SH-SY5Y (cell line): Measurements from ENCODE around the gene LILRB3.

Experiments
- GATA2 ChIP-seq: IDR thresholded peaks from 2 replicates; pipeline ENCODE4 v1.6.1; 2011; ENCODE audit warnings: mild to moderate bottlenecking, low read depth, low read length
- GATA3 ChIP-seq: IDR thresholded peaks from 2 replicates; pipeline ENCODE4 v1.6.1; 2011; ENCODE audit warnings: low read depth, mild to moderate bottlenecking, low read length, moderate library complexity

The LILRB3 gene

DNA sequence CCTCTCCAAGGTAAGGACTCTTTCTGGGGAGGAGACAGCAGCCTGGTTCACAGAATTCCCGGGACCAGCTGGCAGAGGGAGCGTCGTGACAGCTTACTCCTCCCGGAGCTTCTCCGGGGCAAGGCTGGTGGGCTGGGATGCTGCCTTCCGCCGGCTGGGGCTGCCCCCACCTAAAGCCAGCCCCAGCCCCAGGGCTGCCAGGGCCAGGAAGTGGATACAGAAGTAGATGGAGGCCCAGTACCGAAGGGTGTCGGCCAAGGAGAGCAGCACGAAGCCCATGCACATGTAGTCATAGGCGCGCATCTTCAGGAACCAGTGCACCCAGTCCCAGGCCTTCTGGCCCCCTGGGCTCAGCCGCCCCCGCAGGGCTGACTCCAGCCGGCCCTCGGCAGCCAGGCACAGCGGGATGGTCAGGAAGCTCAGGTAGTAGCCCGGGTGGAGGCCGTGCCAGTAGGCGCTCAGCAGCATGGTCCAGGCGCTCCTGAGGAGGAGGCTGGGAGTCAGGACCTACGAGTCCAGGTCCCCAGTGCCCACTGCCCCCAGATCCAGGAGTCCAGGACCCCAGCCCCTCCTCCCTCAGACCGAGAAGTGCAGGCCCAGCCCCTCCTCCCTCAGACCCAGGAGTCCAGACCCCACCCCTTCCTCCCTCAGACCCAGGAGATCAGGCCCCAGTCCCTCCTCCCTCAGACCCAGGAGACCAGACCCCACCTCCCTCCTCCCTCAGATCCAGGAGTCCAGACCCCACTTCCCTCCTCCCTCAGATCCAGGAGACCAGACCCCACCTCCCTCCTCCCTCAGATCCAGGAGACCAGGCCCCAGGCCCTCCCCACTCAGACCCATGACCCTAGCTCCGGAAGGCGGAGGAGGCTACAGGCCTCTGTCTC, 48.6 kb downstream of the LILRB3 start:
- no peak for TF ChIP-seq GATA2
- TF ChIP-seq GATA3: no peak

DNA sequence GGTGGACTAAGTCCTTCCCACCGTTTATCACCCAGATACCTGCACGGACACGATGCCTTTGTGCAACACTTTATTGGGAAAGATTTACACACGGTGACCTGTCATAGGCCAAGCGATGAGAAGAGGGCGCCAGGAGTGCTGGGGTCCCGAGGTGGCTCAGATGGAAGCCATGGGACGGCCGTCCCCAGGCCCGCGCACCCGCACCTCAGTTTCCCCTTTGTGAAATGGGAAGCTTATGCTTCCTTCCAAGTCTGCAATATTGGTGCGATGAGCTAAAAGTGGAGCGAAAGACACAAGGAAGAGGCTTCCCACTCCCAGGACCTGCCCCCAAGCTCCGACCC, 49.5 kb downstream of the LILRB3 start:
- TF ChIP-seq GATA3 (no peak), GATA2 (no peak)

DNA sequence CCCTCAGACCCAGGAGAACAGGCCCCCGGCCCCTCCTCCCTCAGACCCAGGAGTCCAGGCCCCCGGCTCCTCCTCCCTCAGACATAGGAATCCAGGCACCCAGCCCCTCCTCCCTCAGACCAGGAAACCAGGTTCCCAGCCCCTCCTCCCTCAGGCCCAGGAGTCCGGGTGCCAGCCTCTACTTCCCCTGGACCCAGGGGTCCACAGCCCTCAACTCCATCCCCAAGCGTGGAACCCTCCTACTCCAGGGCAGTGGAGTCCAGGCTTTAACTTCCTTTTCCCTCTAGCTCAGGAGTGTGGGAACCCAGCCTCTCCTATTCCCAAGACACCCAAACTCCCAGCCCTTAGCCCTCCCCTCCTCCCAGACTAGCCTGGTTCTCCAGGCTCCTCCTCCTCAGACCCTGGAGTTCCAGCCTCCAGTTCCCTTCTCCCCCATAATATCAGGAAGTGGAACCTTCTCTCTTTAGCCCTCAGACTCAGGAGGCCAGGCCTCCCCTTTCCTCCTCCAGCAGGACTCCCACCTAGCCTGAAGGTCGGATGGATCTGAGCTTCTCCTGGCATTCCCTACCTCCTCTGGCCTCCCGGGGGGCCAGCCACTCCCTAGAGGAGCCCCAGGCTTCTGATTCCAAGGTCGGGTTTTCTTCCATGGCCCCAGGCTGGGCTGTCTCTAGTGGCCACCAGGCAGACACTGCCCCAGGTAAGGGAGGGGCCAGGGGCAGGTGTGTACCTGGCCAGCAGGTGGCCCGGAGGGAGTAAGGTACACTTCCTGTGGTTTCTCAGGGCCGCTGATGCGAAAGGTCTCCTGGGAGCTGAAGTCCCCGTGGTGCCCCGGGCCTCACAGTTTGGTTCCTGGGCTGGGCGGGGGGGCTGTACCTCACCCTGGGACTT, 50.1 kb downstream of the LILRB3 start, which contains the start of gene TMC4:
Gene TMC4, minus strand, starts transcription at position 690 of the 888 bp plus-strand sequence. Its CDS starts 43 bp downstream, at position 647.
- TF ChIP-seq GATA3 (no peak), GATA2 (no peak)

DNA sequence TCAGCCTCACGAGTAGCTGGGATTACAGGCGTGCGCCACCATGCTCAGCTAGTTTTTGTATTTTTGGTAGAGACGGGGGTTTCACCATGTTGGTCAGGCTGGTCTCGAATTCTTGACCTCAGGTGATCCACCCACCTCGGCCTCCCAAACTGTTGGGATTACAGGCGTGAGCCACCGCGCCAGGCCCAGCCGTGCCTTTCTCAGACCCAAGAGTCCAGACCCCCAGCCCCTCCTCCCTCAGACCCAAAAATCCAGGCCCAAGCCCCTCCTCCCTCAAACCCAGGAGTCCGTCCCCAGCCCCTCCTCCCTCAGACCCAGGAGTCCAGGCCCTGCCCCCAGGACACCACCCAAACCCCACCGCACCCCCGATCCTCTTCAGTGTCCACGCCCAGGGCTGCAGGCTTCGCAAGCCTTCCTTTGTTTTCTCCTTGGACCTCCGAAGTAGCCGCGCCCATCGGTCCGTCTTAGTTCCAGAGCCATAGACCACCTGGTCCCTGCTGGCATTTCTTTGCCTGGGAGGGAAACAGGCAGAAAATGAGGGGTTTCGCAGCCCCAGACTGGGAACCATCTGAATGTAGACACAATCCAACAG, 53.6 kb downstream of the LILRB3 start:
- no peak for TF ChIP-seq GATA2
- TF ChIP-seq GATA3: no peak

DNA sequence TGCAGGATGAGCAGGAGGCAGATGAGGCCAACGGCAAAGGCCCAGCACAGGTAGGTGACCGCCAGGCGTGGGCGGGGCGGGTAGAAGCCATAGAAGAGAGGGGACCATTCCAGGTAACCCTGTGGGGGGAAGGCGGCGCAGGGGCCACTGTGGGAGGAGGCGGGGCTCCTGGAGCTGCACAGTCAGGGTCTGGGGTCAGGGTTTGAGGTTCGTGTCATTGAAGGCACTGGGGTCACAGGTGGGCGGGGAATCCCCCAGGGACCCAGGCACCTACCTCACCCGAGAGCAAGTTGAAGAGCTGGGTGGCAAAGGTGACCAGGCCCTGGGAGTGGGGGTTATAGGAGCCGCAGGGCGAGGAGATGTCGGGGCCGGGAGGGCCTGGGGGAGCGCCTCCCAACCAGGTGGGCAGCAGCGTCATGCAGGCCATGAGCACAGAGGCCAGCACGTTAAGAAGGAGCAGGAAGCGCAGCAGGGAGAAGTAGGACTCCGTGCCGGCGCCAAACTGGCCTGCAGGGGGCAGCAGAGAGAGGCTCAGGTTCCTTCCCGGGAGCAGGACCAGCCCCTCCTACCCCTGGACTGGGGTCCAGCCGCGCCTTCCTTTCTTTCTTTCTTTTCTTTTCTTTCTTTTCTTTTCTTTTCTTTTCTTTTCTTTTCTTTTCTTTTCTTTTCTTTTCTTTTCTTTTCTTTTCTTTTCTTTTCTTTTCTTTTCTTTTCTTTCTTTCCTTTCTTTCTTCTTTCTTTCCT, 54.5 kb downstream of the LILRB3 start:
- no peak for TF ChIP-seq GATA3
- no peak for TF ChIP-seq GATA2
